K562 (cell line): ENCODE measurements around the gene CSH1.

Experiments
- BRD4 ChIP-seq: fragments of 200-600 bp; sonication (generic); IDR thresholded peaks from 2 replicates; pipeline ENCODE4 v1.6.1; 2017; ENCODE audit warnings: inconsistent platforms
- CC2D1A ChIP-seq: fragments of 450-650 bp; IDR thresholded peaks from 2 replicates; pipeline ENCODE4 v1.6.1; 2017; ENCODE audit warnings: mild to moderate bottlenecking
- EGR1 ChIP-seq: fragments of 450-650 bp; conservative IDR thresholded peaks from 2 replicates; pipeline ENCODE4 v1.6.1; 2017; ENCODE audit warnings: mild to moderate bottlenecking
- ELF4 ChIP-seq: fragments of 450-650 bp; formaldehyde crosslinking; IDR thresholded peaks from 2 replicates; pipeline ENCODE4 v1.4.0; 2022; ENCODE audit warnings: missing genetic modification characterization
- EP300 ChIP-seq: IDR thresholded peaks from 2 replicates; pipeline ENCODE4 v1.6.1; 2012; ENCODE audit warnings: low read length, improper control_type of control experiment
- GABPA ChIP-seq: fragments of 200-800 bp; sonication (Bioruptor generic); conservative IDR thresholded peaks from 2 replicates; pipeline ENCODE4 v1.6.1; 2016; ENCODE audit warnings: low read depth, missing genetic modification characterization, missing compliant biosample characterization
- NR1H2 ChIP-seq: sonication (generic); formaldehyde crosslinking; IDR thresholded peaks from 2 replicates; pipeline ENCODE4 v1.4.0; 2020; ENCODE audit warnings: mild to moderate bottlenecking, missing genetic modification reagents
- NR2F6 ChIP-seq: fragments of 450-650 bp; formaldehyde crosslinking; IDR thresholded peaks from 2 replicates; pipeline ENCODE4 v1.4.0; 2020; ENCODE audit warnings: mild to moderate bottlenecking
- PHF21A ChIP-seq: fragments of 450-650 bp; IDR thresholded peaks from 2 replicates; pipeline ENCODE4 v1.6.1; 2017; ENCODE audit warnings: low read depth, borderline replicate concordance
- RBFOX2 ChIP-seq: fragments of 200-400 bp; formaldehyde crosslinking; IDR thresholded peaks from 2 replicates; pipeline ENCODE4 v1.6.1; 2017; ENCODE audit warnings: low read depth, mild to moderate bottlenecking, low read length, moderate library complexity
- SP1 ChIP-seq: sonication (generic); formaldehyde crosslinking; IDR thresholded peaks from 2 replicates; pipeline ENCODE4 v1.8.1; 2022; ENCODE audit warnings: mild to moderate bottlenecking, missing genetic modification reagents
- ZBTB1 ChIP-seq: sonication (generic); formaldehyde crosslinking; IDR thresholded peaks from 2 replicates; pipeline ENCODE4 v1.8.1; 2023; ENCODE audit warnings: missing genetic modification reagents, low read depth, mild to moderate bottlenecking, borderline replicate concordance
- ZNF384 ChIP-seq: IDR thresholded peaks from 2 replicates; pipeline ENCODE4 v1.6.1; 2012; ENCODE audit warnings: low read depth, low read length, improper control_type of control experiment
- TF ChIP-seq, protein P1 (sequence below), 3 experiments: IDR thresholded peaks in 2 of 3; conservative IDR thresholded peaks in 1 of 3; 2 replicates each; pipeline ENCODE4 v1.5.1; 2011 to 2012; ENCODE audit warnings: low read length in 3 of 3, mild to moderate bottlenecking in 3 of 3, control low read depth in 2 of 3, improper control_type of control experiment in 1 of 3, inconsistent platforms in 1 of 3, low read depth in 1 of 3, mixed read lengths in 1 of 3, moderate library complexity in 1 of 3; ENCODE audit not compliant: insufficient read depth in 2 of 3

DNA sequence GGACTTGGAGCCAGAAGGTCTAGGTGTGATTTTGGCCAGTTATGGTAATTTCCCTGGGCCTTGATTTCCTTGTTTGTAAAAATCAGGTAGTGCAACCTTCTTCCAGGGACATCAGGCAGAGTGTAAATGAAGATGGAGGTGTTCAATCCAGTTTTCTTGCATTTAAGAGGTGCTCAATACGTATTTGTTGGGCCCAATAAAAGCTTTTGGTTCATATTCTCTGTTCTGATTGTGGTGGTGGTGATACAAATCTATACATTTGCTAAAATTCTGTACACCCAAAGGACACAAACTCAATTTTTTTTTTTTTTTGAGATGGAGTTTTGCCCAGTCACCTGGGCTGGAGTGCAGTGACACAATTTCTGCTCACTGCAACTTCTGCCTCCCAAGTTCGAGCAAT, 29.8 kb upstream of the CSH1 start:
- TF ChIP-seq ZBTB1 (CRISPR knock-in tag) (no peak), SP1 (CRISPR knock-in tag) (no peak), ELF4 (CRISPR knock-in tag) (no peak), GABPA (tag) (no peak), NR2F6 (CRISPR knock-in tag) (no peak), RBFOX2 (no peak), CC2D1A (no peak), BRD4 (no peak), EP300 (no peak), PHF21A (no peak), NR1H2 (no peak), EGR1 (no peak), ZNF384 (no peak)
- TF ChIP-seq, protein P1, sequence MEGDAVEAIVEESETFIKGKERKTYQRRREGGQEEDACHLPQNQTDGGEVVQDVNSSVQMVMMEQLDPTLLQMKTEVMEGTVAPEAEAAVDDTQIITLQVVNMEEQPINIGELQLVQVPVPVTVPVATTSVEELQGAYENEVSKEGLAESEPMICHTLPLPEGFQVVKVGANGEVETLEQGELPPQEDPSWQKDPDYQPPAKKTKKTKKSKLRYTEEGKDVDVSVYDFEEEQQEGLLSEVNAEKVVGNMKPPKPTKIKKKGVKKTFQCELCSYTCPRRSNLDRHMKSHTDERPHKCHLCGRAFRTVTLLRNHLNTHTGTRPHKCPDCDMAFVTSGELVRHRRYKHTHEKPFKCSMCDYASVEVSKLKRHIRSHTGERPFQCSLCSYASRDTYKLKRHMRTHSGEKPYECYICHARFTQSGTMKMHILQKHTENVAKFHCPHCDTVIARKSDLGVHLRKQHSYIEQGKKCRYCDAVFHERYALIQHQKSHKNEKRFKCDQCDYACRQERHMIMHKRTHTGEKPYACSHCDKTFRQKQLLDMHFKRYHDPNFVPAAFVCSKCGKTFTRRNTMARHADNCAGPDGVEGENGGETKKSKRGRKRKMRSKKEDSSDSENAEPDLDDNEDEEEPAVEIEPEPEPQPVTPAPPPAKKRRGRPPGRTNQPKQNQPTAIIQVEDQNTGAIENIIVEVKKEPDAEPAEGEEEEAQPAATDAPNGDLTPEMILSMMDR (IDR thresholded peaks at IDR 0.05 in 2 of 3, conservative IDR thresholded peaks at IDR 0.05 in 1 of 3; ENCODE audit: insufficient read depth in 2 of 3, low read depth in 1 of 3, low read length in 3 of 3), result no peak
